SK-N-SH (cell line): Measurements from ENCODE around the gene PHACTR2.

Experiments
- EP300 ChIP-seq, 2 experiments: IDR thresholded peaks; 2 replicates each; pipeline versions ENCODE4 v1.4.0 to v1.6.1; 2012; ENCODE audit warnings: borderline replicate concordance in 1 of 2, low read depth in 1 of 2, low read length in 1 of 2
- FOXJ3 ChIP-seq: sonication (generic); formaldehyde crosslinking; IDR thresholded peaks from 2 replicates; pipeline ENCODE4 v1.5.1; 2020; ENCODE audit warnings: mild to moderate bottlenecking, missing genetic modification reagents
- GABPA ChIP-seq: IDR thresholded peaks from 2 replicates; pipeline ENCODE4 v1.4.0; 2012; ENCODE audit warnings: low read depth, mild to moderate bottlenecking
- JUND ChIP-seq: IDR thresholded peaks from 2 replicates; pipeline ENCODE4 v1.4.0; 2012
- MXI1 ChIP-seq: IDR thresholded peaks from 2 replicates; pipeline ENCODE4 v1.6.1; 2012; ENCODE audit warnings: mild to moderate bottlenecking, low read depth, low read length, improper control_type of control experiment
- POLR2AphosphoS5 ChIP-seq: IDR thresholded peaks from 2 replicates; pipeline ENCODE4 v1.6.1; 2012; ENCODE audit warnings: low read depth, low read length
- RAD21 ChIP-seq: IDR thresholded peaks from 2 replicates; pipeline ENCODE4 v1.6.1; 2012; ENCODE audit warnings: mild to moderate bottlenecking, low read length
- TAF1 ChIP-seq: IDR thresholded peaks from 2 replicates; pipeline ENCODE4 v1.6.1; 2012; ENCODE audit warnings: low read depth, mild to moderate bottlenecking, low read length, moderate library complexity, borderline replicate concordance
- YY1 ChIP-seq: IDR thresholded peaks from 2 replicates; pipeline ENCODE4 v1.4.0; 2012; ENCODE audit warnings: low read depth, mild to moderate bottlenecking
- TF ChIP-seq, protein P1 (sequence below): fragments of 200-600 bp; sonication (generic); IDR thresholded peaks from 2 replicates; pipeline ENCODE4 v1.6.1; 2017; ENCODE audit warnings: antibody characterized with exemption, mild to moderate bottlenecking, moderate library complexity
- TF ChIP-seq, protein P2 (sequence below): fragments of 150-350 bp; IDR thresholded peaks from 2 replicates; pipeline ENCODE4 v1.6.1; 2017; ENCODE audit warnings: antibody characterized with exemption, low read length, low read depth, borderline replicate concordance
- TF ChIP-seq, protein P3 (sequence below): IDR thresholded peaks from 2 replicates; pipeline ENCODE4; 2012
- TF ChIP-seq, protein P4 (sequence below): IDR thresholded peaks from 2 replicates; pipeline ENCODE4 v1.4.0; 2012; ENCODE audit warnings: low read depth
- TF ChIP-seq, protein P5 (sequence below): IDR thresholded peaks from 2 replicates; pipeline ENCODE4 v1.6.1; 2012; ENCODE audit warnings: mild to moderate bottlenecking, low read depth, low read length, moderate library complexity

DNA sequence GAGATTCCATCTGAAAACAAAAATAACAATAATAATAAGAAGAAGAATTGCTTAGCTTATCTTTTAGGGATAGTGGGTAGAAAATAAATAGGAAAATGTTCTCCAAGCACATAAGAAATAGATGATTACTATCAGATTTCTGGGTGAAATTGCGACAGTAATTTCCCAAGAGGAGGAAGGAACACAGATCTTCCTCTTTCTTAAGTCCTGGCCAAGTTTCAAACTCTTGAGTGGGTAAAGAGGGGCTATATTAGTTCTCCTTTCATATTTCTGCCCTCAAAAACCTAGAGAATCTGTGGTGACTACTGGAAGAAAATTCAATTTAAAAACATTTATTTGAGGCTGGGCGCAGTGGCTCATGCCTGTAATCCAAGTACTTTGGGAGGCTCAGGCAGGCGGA, 63.7 kb downstream of the PHACTR2 start:
- TF ChIP-seq, protein P1, sequence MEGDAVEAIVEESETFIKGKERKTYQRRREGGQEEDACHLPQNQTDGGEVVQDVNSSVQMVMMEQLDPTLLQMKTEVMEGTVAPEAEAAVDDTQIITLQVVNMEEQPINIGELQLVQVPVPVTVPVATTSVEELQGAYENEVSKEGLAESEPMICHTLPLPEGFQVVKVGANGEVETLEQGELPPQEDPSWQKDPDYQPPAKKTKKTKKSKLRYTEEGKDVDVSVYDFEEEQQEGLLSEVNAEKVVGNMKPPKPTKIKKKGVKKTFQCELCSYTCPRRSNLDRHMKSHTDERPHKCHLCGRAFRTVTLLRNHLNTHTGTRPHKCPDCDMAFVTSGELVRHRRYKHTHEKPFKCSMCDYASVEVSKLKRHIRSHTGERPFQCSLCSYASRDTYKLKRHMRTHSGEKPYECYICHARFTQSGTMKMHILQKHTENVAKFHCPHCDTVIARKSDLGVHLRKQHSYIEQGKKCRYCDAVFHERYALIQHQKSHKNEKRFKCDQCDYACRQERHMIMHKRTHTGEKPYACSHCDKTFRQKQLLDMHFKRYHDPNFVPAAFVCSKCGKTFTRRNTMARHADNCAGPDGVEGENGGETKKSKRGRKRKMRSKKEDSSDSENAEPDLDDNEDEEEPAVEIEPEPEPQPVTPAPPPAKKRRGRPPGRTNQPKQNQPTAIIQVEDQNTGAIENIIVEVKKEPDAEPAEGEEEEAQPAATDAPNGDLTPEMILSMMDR = no peak
- TF ChIP-seq MXI1 (no peak), YY1 (no peak), GABPA (no peak), POLR2AphosphoS5 (no peak), RAD21 (no peak), FOXJ3 (no peak), TAF1 (no peak), EP300 (IDR thresholded peaks at IDR 0.05; ENCODE audit: borderline replicate concordance in 1 of 2, low read depth in 1 of 2, low read length in 1 of 2) (no peak), JUND (no peak)
- TF ChIP-seq, protein P2, sequence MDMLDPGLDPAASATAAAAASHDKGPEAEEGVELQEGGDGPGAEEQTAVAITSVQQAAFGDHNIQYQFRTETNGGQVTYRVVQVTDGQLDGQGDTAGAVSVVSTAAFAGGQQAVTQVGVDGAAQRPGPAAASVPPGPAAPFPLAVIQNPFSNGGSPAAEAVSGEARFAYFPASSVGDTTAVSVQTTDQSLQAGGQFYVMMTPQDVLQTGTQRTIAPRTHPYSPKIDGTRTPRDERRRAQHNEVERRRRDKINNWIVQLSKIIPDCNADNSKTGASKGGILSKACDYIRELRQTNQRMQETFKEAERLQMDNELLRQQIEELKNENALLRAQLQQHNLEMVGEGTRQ = no peak
- TF ChIP-seq, protein P3, sequence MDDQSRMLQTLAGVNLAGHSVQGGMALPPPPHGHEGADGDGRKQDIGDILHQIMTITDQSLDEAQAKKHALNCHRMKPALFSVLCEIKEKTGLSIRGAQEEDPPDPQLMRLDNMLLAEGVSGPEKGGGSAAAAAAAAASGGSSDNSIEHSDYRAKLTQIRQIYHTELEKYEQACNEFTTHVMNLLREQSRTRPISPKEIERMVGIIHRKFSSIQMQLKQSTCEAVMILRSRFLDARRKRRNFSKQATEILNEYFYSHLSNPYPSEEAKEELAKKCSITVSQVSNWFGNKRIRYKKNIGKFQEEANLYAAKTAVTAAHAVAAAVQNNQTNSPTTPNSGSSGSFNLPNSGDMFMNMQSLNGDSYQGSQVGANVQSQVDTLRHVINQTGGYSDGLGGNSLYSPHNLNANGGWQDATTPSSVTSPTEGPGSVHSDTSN = no peak
- TF ChIP-seq, protein P4, sequence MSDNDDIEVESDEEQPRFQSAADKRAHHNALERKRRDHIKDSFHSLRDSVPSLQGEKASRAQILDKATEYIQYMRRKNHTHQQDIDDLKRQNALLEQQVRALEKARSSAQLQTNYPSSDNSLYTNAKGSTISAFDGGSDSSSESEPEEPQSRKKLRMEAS = no peak
- TF ChIP-seq, protein P5, sequence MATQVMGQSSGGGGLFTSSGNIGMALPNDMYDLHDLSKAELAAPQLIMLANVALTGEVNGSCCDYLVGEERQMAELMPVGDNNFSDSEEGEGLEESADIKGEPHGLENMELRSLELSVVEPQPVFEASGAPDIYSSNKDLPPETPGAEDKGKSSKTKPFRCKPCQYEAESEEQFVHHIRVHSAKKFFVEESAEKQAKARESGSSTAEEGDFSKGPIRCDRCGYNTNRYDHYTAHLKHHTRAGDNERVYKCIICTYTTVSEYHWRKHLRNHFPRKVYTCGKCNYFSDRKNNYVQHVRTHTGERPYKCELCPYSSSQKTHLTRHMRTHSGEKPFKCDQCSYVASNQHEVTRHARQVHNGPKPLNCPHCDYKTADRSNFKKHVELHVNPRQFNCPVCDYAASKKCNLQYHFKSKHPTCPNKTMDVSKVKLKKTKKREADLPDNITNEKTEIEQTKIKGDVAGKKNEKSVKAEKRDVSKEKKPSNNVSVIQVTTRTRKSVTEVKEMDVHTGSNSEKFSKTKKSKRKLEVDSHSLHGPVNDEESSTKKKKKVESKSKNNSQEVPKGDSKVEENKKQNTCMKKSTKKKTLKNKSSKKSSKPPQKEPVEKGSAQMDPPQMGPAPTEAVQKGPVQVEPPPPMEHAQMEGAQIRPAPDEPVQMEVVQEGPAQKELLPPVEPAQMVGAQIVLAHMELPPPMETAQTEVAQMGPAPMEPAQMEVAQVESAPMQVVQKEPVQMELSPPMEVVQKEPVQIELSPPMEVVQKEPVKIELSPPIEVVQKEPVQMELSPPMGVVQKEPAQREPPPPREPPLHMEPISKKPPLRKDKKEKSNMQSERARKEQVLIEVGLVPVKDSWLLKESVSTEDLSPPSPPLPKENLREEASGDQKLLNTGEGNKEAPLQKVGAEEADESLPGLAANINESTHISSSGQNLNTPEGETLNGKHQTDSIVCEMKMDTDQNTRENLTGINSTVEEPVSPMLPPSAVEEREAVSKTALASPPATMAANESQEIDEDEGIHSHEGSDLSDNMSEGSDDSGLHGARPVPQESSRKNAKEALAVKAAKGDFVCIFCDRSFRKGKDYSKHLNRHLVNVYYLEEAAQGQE = no peak
